HG03280 (cell line): ENCODE measurements around the gene DEPDC1B.
A peak's percentile ranks its signal among the peaks of the same experiment; 100 is the strongest.
"Not testable (repeated sequence)": the region's sequence is repeated elsewhere in the genome, so short reads cannot be mapped to it uniquely, and the experiment has no call there.

Experiments used
- ATAC-seq: cut with Tn5 transposase; IDR thresholded peaks from one replicate; pipeline ENCODE4 v1.9.1; 2021; ENCODE audit warnings: mild to moderate bottlenecking, moderate library complexity; ENCODE audit not compliant: unreplicated experiment

DEPDC1B gene

DNA sequence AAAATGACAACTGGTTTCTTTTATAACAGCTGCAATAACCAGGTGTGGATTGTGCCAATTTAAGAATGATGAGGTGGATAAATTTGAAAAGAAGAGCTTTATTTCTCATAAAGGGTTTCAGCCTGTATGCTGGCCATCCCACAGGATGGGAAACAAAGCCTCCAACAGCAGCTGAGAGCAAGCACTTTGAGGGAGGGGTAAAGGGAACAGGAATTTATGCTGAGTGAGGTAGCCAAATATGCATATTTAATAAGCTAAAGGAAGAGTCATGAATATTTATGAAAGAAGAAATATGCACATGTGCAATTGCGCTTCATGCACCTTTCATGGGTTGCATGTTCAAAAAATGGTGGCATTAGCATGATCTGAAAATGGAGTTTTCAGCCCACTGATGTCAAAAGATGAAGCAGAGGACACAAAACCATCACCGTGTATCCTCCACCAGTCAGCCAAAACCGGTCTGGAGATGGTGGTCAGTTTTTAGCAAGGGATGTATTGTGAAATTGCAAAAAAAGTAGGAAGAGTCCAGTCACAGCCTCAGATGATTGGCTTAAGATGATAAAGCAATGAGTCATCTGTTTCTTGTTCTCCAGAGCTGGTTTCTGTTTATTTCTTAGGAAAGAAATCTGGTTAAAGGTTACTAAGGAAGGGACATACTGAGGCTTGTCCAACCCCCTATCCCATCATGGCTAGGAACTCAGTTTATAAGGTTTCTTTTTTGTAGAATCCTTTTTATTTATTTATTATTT lies 47.9 kb downstream of the DEPDC1B start:
- no peak for ATAC-seq

DNA sequence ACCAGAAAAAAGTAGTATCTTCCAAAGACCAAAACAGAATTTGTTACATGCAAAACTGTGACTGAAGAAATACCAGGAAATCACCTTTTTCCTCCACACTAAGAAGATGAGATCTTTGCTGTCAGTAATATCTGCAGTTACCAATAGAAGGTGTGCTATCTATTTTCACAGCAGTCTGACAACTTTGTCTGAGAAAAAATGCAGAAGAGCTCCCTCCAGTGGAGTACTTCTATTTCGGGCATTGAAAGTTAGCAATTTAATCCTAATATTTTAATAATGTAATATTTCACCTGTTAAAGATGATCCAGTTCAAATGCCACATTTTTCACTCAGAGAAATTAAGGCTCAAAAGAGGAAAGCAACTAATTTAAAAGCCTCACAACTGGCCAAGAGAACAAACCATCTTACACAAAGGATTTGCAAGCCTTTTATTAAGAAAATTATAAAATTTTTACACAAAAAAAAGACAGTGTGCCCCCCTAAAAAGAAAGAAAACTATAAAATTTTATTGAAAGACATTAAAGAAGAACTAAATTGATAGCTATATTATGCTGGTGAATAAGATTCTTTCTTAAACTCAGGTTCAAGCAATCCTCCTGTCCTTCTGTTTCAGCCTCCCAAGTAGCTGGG lies 50.6 kb downstream of the DEPDC1B start:
- peak; percentile 69 for ATAC-seq

- ATAC-seq: no peak
Observed at GRCh38 chr5:60648175-60648574, 51.8 kb downstream of the DEPDC1B start.

- no peak for ATAC-seq
Observed at GRCh38 chr5:60640901-60641300, 59.1 kb downstream of the DEPDC1B start.

DNA sequence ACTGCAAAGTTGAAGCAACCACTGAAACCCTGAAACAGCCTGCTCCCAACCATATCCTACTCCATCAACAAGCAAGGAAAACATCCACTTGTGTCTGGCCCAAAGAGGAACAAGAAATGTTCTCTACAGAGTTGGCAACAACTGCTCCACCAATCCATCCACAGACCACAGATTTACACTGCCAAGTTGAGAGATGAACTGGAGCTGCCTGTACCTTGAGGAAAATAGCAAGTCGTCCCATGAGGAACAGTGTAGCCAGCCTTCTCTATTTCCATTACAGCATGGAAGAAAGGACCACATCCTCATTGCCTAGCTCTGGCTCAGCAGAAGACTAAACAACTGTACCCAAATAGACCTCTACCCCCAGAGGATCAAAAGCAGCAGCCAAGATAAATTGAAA lies 60.4 kb downstream of the DEPDC1B start:
- ATAC-seq: no peak

GRCh38 chr5:60638300-60638699 lies 61.7 kb downstream of the DEPDC1B start:
- no peak for ATAC-seq

DNA sequence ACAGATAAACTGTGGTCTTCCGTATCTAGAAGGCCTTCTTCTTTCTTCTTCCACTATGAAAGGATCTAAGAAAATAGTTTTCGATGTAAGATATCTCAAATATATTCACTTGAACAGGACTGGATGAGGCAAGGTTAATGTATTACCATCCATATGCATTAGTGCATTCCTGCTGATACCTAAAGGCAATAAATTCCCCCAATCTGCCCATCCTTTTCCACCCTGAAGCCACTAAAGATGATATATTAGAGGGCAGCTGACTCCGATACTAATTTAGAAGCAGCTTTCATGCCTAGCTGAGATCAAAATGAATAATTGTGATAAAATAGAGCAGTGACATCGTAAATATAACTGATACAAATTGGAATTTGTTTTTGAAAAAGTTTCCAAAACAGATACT lies 63.3 kb downstream of the DEPDC1B start:
- ATAC-seq: no peak

DNA sequence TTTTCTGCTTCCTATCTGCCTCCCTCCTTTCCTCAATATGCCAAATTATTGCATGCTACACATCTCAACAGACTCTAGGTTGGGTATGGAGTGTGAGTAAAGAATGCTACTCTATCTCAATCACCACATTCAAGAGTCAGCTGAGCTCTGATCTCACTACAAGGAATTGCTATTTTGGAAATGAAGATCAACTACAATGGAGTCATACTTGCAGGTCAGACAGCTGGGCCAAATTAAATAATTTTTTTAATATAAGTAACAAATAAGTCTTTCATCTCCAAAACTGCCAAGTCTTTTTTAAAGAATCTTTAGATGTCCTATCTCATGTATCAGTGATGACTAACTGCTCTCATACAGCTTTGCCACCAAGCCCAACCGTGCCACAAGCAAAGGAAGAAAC lies 64.0 kb downstream of the DEPDC1B start:
- ATAC-seq: no peak

DNA sequence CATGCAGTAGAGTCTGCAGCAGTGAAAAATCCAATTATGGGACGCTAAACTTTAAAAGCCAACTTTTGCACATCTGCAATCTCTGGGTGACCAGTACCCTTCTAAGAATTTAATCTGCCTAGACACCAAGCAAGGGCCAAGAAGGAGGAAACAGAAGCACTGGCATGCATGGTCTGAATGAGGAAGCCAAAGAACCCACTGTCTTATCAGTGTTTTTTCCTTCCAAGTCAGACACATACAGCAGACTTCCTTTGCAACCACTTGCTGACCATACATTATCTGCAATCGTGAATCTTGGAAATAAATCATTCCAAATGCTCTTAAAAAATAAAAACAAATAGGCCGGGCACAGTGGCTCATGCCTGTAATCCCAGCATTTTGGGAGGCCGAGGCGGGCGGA lies 65.9 kb downstream of the DEPDC1B start:
- no peak for ATAC-seq

DNA sequence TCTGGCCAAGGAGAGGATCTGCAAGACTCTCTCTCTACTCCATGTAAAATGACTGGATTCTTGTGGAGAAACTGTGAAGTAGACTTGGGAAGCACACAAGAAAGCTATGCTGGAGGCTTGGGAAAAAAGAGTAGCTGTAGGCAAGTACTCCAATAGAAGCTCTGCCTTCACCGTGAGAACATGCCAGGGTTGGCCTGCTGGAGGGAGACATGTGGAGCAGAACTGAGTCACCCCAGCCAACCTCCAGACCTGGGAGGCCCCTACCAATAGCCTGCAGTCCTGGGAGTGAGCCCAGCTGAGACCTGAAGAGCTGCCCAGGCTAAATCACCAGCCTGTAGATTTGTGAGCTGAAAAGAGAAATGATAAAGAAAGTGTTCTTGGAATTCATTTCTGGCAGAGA lies 66.6 kb downstream of the DEPDC1B start:
- ATAC-seq: no peak

GRCh38 chr5:60632153-60632552 lies 67.8 kb downstream of the DEPDC1B start:
- no peak for ATAC-seq

DNA sequence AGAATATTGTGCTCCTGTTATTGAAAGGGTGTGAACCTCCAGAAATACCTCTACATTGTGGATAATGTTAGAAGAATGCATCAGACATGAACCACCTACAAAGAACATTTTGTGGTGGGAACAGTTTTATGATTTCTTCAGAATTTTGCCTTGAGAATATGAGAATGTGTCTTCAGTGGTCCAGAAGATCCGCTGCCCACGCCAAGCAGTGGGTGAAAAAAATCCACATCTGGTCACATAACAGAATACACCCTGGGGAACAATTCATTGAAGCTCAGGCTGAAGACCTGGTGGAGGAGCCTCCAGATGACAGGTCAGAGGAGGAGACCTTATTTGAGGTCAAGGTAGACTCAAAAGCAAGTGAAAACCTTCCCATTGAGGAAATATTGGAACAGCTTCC lies 69.1 kb downstream of the DEPDC1B start:
- ATAC-seq: no peak

GRCh38 chr5:60630179-60630578 lies 69.8 kb downstream of the DEPDC1B start:
- no peak for ATAC-seq

DNA sequence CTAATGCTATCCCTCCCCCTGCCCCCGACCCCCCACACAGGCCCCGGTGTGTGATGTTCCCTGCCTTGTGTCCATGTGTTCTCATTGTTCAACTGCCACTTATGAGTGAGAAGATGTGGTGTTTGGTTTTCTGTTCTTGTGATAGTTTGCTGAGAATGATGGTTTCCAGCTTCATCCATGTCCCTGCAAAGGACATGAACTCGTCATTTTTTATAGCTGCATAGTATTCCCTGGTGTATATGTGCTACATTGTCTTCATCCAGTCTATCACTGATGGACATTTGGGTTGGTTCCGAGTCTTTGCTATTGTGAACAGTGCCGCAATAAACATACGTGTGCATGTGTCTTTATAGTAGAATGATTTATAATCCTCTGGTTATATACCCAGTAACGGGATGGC lies 75.1 kb downstream of the DEPDC1B start:
- not testable (repeated sequence) for ATAC-seq

DNA sequence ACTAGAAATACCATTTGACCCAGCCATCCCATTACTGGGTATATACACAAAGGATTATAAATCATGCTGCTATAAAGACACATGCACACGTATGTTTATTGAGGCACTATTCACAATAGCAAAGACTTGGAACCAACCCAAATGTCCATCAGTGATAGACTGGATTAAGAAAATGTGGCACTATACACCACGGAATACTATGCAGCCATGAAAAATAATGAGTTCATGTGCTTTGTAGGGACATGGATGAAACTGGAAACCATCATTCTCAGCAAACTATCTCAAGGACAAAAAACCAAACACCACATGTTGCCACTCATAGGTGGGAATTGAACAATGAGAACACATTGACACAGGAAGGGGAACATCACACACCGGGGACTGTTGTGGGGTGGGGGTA lies 79.2 kb downstream of the DEPDC1B start:
- ATAC-seq: not testable (repeated sequence)

DNA sequence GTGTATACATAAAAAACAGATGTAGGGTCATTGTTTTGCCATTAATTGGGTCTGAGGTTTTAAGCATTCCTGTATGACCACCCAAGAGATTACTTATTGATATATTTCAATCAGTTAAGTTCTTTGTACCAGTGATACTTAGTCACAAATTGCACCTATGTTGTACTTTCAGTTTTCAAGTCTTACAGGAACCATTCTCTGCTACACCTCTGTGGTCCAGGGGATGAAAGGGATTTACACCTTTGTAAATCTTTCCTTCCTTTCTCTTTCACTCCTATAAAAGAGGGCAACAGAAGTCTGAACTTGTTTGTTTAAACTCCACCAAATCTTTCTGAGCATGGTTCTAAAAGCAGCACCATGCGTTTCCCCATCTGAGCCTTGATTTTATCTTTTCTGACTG lies 86.1 kb downstream of the DEPDC1B start:
- ATAC-seq: no peak

- no peak for ATAC-seq
Observed at GRCh38 chr5:60611099-60611740, 88.7 kb downstream of the DEPDC1B start.

GRCh38 chr5:60604771-60605170 lies 95.2 kb downstream of the DEPDC1B start:
- no peak for ATAC-seq

GRCh38 chr5:60598424-60598823 lies 101.5 kb downstream of the DEPDC1B start:
- ATAC-seq: peak; percentile 49

DNA sequence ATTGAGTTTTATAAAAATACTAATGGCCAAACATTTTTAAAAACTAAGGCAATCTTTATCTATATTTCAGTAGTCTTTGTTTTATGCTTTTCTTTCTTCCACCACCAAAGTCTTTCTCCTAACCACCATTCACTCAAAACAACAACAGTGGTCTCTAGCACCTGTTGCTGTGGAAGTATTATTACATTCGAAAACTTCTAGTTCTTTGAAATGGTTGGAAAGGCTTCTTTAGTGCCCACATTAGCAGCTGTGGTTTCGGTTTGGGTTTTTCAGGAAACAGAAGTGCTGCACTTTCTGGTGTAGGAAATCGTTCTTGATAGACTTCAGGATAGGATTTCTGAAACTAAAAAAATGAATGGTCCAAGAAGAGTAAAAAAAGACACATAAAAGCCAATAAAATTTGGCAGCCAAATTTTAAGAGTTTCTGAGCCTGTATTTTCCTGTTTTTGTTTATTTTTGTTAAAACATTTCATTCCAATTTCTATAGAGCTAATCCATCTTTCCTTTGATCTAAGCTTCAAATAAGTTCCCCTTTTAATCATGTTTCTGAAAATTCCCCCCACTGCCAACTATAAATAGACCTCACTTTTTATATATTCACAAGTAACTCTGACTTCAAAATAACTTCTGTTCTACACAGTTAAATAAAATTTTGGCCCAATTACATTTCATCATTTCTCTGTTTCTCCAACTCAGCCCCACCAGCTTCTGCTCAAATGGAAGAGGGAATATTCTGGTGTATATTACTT lies 102.2 kb downstream of the DEPDC1B start:
- ATAC-seq: peak; percentile 86

- ATAC-seq: no peak
Observed at GRCh38 chr5:60594715-60595477, 105.1 kb downstream of the DEPDC1B start.
